Measurements from ENCODE around the gene PBLD.

The PBLD gene

DNA sequence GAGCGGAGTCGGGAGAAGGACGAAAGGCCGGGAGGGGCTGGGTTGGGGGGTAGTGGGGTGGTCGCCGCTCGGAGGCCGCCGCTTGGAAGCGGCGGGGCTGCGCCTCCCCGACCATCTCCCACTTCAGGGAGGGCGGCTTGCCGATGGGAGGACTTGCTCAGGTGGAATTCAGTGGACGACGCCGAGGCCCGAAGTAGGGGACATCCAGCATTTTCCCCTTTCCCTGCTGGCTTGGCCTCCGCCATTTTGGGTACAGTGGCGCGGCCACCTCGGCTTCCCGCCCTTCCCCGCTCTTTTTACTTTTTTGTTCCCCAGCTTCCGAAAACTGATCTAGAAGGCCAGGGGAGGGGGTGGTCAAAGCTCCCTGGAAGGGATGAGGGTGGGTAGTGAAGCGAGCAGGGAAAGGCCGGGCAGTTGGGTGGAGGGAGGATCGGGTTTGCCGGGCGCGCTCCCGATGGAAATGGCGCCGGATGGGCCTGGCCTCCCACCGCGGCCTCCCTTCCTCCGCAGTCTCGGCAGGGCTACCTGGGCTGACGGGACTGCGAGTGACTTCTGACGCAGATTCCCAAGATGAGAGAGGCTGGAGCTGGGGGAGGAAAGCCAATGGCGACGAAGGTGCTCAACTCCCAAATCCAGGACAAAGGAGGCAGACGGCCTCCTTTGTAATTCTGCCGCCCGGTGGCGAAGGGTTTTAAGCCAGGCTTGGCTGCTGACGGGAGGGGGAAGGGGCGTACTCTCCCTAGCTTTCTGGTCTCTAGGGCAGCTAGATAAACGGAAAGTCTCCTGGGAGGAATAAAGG is at the start of gene PBLD:
PBLD (minus strand) TSS at position 670 of the 799 bp plus-strand sequence. CDS start 26,084 bp downstream, outside the sequence.
- peak; percentile 55 for DNase-seq

DNA sequence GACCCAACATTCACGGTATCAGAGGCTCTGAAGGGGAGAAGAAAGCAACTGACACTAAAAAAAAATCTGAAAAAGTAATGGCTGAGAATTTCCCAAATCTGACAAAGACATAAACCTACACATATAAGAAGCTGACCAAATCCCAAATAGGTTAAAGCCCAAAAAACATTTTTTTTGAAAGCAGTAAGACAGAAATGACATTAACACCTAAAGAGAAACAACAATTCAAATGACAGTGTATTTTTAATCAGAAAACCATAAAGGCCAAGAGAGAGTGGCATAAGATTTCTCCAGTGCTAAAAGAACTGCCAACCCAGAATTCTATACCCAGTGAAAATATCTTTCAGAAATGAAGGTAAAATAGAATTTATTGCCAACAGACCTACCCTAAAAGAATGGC is 38.9 kb upstream of the PBLD start:
- no peak for DNase-seq

DNA sequence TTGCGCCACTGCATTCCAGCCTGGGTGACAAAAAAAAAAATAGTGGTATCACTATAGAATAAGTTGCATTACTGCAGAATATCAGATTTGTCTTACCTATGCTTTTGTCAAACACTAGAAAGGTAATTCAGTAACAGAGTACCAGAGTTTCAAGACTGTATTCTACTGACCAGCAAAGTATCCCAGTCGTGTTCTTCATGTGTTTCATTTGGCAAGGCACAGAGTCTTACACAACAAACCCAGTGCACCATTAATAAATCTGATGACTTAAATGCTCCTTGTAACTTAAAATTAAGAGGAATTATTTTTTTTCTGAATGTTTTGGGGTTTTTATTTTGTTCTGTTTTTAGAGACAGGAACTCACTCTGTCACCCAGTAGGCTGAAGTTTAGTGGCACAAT is 34.4 kb upstream of the PBLD start:
- no peak for DNase-seq

DNA sequence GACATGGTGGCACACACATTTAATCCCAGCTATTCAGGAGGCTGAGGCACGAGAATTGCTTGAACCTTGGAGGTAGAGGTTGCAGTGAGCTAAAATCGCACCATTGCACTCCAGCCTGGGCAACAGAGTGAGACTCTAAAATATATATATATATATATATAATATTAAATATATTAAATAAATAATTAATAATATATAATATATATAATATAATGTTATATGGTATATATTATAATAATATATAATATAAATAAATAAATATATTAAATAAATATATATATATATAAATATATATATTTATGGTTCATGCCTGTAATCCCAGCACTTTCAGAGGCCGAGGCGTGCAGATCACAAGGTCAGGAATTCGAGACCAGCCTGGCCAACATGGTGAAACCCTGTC is 33.9 kb upstream of the PBLD start:
- DNase-seq: no peak

DNA sequence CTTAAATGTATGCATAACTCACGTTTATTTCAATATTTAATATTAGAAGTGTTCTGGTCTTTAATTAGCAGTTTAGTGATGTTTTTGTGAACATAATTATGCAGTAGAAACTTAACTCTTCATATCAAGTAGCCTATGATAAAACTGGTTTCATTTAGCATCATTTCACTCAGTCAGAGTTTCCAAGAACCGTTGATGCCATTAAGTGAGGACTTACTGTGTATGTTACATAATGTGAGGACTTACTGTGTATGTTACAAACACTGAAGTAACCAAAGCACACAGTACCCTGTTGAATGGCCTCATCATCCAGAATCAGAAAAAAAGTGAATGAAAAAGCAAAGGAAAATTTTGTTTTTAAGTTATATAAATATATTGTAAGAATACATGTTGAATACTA is 32.9 kb upstream of the PBLD start:
- no peak for DNase-seq

DNA sequence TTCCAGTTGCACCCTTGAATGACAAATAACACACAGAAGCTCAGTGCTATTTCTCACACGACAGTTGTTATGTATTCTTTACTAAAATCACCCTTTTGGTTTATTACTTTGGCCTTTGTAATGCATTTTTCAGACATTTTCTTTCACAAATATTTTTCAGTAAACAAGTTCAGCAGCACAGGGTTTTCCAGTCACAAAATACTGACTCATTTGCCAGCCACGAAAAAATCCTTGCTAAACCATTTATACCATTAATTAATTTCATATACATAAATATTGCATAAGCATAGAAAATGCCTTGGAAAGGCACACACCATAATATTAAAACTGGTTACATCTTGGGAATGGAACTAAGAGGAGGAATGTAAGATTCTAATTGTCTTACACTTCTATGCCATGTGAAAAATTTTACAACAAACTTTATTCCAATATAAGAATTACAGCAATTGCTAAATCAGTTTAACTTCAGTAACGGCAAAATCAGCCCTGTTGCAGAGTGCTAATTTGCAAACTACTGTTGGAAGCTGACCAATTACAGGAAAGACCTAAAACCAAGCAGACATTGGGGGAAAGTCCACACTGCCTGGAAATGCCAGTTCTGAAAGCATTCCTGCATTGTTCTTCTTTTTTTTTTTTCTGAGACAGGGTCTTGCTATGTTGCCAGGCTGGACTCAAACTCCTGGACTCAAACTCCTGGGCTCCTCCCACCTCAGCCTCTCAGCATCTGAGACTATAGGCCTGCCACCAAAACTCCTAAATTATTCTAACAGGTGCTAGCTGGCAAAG is 31.6 kb upstream of the PBLD start:
- DNase-seq: no peak

DNA sequence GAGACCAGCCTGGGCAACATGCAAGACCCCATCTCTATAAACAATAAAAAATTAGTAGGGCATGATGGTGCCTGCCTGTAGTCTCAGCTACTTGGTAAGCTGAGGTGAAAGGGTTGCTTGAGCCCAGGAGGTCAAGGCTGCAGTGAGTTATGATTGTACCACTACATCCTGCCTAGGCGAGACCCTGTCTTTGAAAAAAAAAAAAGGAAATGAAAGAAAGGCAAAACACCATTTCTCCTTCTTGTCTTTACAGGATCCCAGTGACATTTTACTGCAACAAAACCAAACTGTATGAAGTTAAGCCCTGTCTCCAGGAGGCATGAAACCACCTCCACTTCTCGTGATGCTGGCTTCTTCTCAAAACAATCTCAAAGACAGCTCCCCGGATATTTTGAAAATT is 29.9 kb upstream of the PBLD start:
- DNase-seq: no peak

DNA sequence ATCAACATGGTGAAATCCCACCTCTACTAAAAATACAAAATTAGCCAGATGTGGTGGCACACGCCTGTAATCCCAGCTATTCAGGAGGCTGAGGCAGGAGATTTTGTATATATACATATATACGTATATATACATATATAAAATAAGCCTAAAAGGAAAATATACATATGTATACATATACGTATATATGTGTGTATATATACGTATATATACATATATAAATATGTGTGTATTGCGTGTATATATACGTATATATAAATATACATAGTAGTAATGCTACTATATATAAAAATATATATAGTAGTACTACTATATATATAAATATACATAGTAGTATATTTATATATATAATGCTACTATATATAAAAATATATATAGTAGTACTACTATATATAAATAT is 26.5 kb upstream of the PBLD start:
- no peak for DNase-seq

DNA sequence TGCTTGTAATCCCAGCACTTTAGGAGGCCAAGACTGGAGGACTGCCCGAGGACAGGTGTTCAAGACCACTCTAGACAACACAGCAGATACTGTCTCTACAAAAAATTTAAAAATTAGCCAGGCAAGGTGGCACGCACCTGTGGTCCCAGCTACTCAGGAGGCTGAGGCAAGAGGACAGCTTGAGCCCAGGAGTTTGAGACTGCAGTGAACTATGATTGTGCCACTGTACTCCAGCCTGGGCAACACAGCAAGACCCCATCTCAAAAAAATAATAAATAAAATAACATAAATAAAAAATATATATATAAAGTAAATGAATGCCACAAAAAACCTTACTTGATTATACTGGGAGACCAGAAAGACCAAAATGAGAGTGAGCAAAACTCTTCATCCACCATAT is 20.8 kb upstream of the PBLD start:
- no peak for DNase-seq

DNA sequence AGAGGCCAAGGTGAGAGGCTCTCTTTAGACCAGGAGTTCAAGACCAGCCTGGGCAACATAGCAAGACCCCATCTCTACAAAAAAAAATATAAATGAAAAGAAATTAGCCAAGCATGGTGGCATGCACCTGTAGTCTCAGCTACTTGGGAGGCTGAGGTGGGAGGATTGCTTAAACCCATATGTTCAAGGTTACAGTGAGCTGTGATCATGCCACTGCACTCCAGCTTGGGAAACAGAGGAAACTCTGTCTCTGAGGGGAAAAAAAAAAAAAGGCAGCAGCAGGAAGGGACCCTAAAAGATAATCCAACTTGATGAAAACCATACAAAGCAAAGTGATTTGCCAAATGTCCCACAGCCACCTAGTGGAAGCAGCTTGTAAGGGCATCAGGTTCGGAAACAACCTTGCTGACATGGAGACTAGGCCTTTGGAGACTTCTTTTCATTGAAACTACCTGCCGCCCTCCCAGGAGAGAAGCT is 15.6 kb upstream of the PBLD start:
- DNase-seq: peak; percentile 30

DNA sequence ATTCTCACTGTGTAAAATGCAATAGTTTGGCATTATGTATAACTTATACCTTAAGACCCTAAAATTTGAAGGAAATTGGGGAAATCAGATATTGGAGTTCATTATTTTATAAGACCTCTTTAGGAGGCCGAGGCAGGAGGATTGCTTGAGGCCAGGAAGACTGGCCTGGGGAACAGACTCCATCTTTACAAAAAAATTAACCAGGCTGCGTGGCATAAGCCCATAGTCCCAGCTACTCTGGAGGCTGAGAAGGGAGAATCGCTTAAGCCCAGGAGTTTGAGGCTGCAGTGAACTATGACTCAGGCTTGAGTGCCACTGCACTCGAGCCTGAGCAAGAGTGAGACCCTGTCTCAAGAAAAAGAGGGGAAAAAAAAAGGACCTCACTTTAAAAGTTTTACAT is 14.0 kb upstream of the PBLD start:
- DNase-seq: no peak

DNA sequence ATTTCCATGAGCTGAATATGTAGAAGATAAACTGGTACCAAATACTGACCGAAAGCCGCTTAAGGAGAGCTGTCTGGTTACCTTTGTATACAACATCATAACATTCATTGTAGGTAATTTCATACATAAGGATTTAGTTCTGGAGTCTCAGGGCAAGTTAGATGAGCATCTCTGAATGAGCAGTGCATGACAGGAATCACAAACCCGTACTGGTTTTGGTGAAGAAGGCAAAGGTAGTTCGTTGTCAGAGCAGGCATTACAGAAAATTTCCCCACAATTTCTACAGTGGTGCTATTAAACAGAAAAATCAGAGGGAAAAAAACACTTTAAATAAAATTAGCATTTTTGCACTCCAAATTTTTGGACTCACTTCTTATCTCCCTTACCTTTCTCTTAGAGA is 12.9 kb upstream of the PBLD start:
- no peak for DNase-seq

DNA sequence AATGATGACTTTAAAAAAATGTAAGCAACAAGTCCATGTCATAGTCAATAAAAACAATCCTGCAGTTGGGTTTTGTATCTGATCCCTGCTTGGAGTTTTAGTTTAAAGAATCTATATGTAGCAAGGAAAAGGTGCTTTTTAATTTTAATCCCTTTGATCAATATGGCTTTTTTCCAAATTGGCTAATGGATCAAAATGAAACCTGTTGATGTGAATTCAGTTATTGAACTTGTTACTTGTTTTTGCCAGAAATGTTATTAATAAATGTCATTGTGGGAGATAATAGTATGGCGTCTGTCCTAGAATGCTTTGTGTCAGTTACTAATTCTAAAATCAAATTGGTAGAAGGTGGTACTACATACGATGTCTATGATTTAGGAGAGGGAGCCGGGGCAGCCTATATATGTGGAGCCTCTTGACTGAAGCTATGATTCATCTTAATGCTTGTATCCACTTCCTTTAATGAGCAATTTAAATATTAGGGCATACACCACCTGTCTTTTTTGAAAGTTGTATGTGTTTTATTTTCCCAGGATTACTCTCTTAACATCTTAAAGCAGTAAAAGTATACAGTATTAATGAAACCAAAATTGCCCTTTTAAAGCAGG is 10.3 kb upstream of the PBLD start:
- DNase-seq: no peak

DNA sequence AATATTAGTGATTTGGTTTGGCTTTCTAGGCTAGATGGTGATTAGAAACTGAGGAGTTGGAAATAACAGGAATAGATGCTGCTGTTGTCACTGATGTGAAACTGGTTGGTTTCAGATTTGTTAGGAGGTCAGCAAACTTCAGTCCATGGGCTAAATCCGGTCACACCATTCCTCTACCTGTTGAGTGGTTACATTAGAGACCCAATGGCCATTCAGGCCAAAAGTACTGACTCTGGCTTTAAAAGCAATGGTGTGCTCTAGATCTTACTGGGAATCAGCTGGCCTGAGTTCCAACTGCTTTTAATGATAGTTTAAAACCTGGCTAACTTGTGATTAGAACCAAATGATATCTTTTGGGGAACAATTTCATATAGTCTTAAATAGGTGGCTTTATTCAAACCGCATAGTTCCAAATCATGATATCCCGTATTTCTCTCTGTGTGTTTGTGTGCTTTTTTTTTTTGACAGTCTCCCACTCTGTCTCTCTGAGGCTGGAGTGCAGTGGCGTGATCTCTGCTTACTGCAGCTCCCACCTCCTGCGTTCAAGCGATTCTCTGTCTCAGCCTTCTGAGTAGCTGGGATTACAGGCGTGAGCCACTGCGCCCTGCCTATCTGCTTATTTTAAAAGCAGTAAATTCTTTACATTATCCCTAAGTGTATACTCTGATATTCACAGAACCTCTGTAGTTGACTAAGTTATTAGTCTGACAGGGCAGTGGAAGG is 7.8 kb upstream of the PBLD start:
- DNase-seq: no peak

DNA sequence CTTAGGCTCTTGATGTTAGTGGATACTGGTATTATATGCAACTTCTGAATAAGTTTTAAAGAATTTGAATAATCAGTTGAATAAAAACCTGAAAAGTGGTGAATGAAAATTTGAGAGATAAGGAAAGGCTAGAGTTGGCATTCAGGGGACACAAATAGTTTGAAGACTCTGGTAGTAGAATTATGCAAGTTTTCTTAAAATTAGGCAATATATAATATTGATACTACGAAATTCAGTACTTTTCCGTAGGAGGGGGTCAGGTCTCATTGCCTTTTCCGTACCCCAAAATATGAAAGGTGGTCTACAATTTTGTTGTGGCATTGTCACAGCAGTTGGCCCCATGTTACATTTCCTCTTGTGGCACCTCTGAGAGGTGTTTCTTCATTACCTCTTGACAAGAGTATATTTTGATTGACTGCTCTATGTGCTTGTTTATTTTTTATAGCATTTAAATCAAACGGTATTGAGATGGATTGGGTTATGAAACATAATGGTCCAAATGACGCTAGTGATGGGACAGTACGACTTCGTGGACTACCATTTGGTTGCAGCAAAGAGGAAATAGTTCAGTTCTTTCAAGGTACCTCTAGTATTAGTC is 4.1 kb upstream of the PBLD start:
- DNase-seq: no peak

DNA sequence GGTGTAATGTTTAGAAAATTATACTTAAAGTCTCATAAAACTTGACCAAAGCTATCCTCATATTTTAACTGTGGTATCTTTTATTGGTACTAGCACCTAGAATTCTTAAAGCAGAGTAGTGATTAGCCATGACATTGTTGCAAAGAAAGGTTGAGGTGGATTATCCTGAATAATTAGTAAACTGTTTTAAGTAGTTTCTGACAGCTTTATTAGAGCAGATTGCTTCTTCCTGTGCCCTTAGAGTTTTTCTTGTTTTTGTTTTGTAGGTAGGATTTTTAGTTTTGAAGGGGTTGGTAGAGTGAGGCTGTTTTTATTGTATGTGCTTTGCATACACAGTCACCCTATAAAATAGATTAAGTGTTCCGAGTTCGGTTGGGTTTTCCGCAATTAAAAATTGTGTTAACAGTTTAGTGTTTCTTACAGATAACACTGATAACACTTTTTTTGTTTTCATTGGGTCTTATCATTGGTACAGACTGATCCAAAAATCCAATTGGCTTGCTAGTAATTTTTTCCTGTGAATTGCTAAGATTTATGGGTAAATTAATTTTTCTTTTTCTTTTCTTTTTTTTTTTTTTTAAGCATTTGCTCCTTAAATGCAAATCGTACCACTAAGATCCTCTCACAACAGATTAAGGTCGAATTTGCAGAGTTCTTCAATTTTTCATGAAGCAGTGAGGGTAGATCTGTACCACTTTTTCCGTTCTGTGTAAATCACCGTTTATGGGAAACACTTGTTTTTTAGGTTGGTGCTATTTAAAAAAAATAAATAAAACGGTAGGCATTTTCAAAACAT is 2.1 kb upstream of the PBLD start:
- no peak for DNase-seq

DNA sequence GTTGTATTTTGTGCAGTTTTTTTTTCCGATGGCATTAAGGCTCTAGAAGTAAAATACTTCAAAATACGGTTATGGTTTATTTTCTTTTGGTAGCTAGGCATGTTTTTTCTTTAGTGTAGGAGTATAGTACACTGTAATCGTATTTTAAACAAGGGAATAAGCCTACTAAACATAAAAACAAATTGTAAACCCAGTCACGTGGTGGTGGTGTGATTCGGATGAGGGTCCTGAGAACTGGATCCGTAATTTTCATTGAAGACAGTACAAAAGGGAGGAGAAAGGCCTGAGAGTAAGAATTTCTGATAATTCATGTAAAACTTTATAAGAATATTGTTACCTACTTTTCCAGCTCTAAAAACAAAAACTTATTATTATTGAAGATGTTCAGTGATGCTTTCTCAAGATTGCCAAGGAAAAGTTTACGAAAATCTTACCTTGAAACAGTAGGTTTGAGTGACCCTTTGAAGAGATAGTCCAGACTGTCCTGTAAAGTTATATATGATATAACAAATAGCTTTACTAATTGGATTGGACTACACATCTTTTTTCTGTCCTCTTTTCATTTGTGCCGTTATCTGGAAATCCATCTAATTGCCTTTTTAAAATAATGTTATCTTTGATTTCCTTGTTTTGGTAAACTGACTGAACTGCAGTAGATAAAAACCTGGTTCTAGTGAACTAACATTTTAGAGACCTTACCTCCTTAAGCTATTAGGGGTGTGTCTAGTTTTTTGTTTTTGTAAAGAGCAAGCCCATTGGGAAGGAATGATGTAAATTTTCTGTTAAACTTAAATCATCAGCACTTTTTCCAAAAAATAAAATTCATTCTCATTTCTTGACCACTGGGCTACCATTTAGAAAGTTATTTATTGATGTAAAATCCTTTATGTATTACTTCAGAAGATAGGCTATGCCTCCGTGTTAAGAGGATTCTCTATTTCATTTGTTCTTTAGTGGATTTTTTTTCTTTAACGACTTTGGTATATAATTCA is 1.0 kb upstream of the PBLD start:
- no peak for DNase-seq

DNA sequence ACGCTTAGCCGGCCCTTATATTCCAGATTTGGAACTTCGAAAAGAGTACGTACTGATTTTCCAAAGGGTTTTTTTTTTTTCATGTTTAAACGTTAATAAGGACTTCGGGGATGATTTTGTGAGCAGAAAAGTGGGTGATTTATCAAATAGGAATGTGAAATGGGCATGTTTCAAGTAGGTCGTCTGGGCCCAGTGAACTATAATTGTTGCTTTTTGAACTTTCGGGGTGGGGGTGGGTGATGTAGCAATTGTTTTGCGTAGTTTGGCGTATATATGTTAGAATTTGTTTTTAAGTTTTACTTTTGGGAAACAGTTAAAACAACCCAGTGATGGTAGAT is 299 bp upstream of the PBLD start:
- no peak for DNase-seq

DNA sequence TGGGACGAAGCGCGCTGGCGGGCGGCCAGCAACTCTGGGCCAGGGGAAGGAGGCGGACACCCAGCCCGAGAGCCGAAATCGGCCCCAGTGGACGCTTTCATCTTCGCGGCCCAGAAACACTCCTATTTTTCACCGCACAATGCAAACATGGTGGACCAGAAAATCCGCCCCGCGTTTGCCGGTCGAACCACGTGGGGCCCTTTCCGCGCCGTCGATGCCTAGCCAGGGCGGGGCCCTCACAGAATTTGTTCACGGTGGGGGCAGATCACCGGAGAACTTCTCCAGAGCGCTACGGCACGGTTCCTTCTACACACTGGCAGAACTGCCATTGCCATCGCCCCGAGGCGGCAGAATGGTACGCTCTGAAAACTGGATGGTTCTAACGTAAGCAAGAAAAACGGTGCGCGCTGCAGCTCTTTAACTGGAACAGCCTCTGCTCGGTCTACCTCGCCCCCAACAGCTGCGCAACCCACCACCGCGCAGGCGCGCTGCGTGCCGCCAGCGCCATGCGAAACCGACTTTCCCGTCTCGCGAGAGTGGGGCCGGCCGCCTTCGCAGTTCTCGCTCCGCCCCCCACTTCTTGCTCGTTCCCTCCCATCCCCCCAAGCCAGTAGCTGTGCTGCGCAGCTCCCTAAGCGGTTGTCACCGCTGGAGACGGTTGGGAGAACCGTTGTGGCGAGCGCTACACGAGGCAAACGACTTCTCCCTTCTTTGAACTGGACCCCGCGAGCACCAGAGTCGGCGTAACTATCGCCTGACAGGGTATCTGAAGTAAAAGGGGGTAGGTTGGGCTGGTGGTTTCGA is 1.1 kb downstream of the PBLD start, which contains the start of gene HNRNPH3:
HNRNPH3 (plus strand) TSS at position 610 of the 804 bp plus-strand sequence. CDS start 5,158 bp downstream, outside the sequence.
- DNase-seq: peak; percentile 99
